ENCODE data around the gene TRIM49D1.
"Not testable (repeated sequence)": the region's sequence is repeated elsewhere in the genome, so short reads cannot be mapped to it uniquely, and the experiment has no call there.

Gene TRIM49D1, protein sequence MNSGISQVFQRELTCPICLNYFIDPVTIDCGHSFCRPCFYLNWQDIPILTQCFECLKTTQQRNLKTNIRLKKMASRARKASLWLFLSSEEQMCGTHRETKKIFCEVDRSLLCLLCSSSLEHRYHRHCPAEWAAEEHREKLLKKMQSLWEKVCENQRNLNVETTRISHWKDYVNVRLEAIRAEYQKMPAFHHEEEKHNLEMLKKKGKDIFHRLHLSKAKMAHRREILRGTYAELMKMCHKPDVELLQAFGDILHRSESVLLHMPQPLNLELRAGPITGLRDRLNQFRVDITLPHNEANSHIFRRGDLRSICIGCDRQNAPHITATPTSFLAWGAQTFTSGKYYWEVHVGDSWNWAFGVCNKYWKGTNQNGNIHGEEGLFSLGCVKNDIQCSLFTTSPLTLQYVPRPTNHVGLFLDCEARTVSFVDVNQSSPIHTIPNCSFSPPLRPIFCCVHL

DNA sequence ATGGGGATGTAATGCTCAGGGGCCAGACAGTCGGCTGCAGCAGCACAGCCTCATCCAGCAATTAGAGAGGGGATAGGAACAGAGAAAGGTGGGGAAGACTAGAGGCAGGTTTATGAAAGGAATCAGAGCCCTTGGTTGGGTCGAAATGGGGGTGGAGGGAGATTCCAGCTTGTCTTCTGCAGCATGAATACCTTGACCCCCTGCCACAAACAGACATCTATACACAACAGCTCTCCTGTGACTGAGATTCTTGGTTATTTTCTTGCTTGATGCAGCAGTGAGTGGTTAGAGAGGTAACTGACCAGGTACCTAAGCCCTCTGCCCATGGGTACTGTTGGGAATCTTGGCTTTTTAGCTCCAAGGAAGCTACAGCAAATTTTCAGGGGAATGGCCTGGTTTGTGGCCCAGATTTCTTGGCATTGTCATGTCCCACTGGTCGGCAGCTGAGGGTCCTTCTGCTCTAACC lies at the start of gene TRIM49D1:
Gene TRIM49D1, minus strand, starts transcription at position 51 of the 466 bp plus-strand sequence. CDS start 4,535 bp downstream, outside the sequence.
- DNase-seq (ENCODE audit: low spot score), result no peak

DNA sequence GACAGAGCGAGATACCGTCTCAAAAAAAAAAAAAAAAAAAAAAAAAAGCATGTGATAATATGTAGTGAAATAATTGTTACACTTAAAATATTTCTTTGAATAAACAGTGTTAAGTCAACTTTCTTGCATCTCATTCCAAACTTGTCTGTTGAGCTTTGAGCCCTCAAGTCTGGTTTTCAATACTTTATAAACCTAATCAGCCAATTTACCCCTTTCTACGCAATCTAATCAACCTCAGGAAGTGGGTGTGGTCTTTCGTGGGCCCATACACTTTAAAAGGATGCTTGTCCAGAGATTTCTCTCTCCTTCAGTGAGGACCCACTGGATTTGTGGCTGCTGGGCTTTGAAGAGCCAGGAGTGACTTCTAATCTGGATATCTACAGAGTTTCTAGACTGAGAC lies 43.7 kb upstream of the TRIM49D1 start, which contains the start of gene TRIM64:
Gene TRIM64, plus strand, starts transcription at position 301 of the 400 bp plus-strand sequence. CDS start 2,467 bp downstream, outside the sequence.
- DNase-seq (ENCODE audit: low spot score), result not testable (repeated sequence)

DNA sequence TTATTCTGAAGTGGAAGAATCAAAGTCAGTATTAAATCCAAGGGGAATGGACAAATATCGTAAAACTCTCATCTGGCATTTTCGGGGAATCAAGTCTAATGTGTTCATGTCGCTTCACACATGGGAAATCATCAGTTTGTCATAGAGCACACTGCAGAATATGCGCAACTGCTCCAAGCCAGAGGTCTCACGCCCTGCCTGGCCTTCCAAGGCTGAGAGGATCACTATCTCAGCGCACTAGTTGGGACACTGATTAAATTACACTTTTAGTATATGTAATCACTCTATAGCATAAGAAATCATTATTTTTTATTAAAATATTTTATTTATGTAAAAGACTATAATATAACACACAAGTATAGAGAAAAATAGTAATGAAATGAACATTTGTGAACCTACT lies 38.8 kb upstream of the TRIM49D1 start:
- not testable (repeated sequence) for DNase-seq (ENCODE audit: low spot score)

DNA sequence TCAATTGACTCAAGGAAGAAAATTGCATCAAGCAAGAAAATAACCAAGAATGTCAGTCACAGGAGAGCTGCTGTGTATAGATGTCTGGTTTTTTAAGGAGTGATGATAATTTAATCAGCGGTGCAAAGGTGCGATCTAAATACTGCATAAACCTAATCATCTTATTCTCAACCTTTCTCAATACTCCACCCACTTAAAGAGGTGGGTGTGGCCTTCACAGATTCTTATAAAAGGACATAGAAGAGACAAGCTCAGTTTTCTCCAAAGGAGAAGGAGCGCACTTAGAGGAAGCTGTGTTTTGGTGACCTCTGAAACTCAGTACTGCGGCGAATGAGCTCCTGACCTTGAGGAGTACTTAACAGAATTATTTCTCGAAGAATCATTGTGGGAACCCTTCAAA lies 1.7 kb upstream of the TRIM49D1 start, which contains the start of gene TRIM49D2:
Gene TRIM49D2, plus strand, starts transcription at position 301 of the 400 bp plus-strand sequence. CDS start 2,698 bp downstream, outside the sequence.
- DNase-seq (ENCODE audit: low spot score), result not testable (repeated sequence)

GRCh38 chr11:89900809-89901208 lies 21.2 kb downstream of the TRIM49D1 start:
- DNase-seq (ENCODE audit: low spot score), result not testable (repeated sequence)

DNA sequence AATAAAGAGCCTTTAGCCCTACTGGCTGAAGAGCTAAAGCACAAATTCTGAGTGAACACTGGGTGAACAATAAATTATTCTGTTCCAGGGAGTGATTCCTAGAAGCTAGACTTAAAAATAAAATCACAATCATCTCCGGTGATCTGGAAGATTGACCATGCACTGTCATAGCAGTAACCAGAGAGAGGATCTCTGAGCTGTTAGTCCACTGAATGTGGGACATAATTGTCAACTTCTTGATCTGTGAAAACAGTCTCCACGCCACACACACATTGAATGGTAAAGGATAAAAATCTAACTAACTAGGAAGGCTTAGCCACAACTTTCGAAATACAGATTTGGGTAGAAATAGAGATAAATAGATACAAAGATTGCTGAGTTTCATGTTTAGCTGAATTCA lies 28.8 kb downstream of the TRIM49D1 start:
- DNase-seq (ENCODE audit: low spot score), result not testable (repeated sequence)

DNA sequence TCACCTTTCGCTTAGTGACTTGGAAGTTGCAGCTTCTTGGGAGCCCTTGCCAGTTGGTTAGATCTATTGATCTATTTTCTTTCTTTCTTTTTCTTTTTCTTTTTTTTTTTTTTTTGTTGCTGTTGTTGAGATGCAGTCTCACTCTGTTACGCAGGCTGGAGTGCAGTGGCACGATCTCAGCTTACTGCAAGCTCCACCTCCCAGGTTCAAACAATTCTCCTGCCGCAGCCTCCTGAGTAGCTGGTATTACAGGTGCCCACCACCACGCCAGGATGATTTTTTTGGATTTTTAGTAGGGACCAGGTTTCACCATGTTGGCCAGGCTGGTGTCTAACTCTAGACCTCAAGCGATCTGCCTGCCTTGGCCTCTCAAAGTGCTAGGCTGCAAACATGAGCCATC lies 44.5 kb downstream of the TRIM49D1 start:
- DNase-seq (ENCODE audit: low spot score), result not testable (repeated sequence)

GRCh38 chr11:89872588-89872987 lies 49.5 kb downstream of the TRIM49D1 start:
- DNase-seq (ENCODE audit: low spot score), result not testable (repeated sequence)

DNA sequence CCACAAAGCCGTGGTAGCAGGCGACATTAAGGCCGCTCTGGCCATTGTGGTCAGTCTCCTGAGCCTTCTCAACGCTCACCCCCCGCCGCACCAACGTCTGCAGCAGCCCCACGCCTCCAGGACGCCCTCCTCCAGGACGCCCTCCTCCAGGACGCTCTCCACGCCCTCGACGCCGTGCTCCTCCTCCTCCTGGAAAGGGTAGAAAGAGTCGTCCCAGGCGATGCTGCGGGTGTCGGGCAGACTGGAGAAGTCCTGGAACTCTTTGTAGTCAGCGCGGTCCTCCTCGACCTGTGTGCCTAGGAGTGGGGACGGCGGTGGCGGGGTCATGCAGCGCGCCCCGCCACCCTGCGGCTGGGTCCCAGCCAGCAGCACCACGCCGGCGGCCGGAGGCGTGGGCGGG lies 56.8 kb downstream of the TRIM49D1 start:
- DNase-seq (ENCODE audit: low spot score), result not testable (repeated sequence)

- DNase-seq (ENCODE audit: low spot score), result not testable (repeated sequence)
These were observed 57.9 kb downstream of the TRIM49D1 start for GRCh38 chr11:89863906-89864704.

All from CD4-positive, alpha-beta T cell treated with Interleukin-2 at 100 ng/mL for 4 hours (primary cell).